Panc1 (cell line): ENCODE measurements around the gene TOP3A. TPM values are rescaled to one million over a fixed set of nuclear protein-coding genes. Genes with fewer than 3 reads are reported as not detected.

ENCODE experiments used
- ATAC-seq: fragments of 200-7000 bp; cut with Tn5 transposase; 2 replicates; pipeline ENCODE4 v1.9.1; 2020; ENCODE audit warnings: mild to moderate bottlenecking, moderate library complexity
- BruUV-seq: library from RNA; stranded (reverse); fragments of 400-500 nt; replicated peaks from 2 replicates; lab custom pipeline; 2021; lab: Mats Ljungman, UMichigan
- CTCF ChIA-PET: fragments of 300-600 bp; sonication (Branson Sonifier 250); formaldehyde crosslinking; loops from one replicate; lab custom pipeline; 2022; ENCODE audit warnings: antibody characterized with exemption; lab: Charles Lee
- POLR2A ChIA-PET: fragments of 300-600 bp; sonication (Branson Sonifier 250); formaldehyde crosslinking; loops from one replicate; lab custom pipeline; 2022; ENCODE audit warnings: antibody characterized with exemption; lab: Charles Lee
- DNase-seq: peaks from one replicate; pipeline ENCODE4 v3.0.0-alpha.2; 2010; ENCODE audit warnings: low read depth, low spot score
- H3K27ac ChIP-seq: 2 replicates; pipeline ENCODE4 v1.5.1; 2011; ENCODE audit warnings: mild to moderate bottlenecking, low read length, inconsistent platforms
- H3K27me3 ChIP-seq: fragments of 200-500 bp; sonication (Bioruptor generic); 2 replicates; pipeline ENCODE4 v1.6.0; 2014; ENCODE audit warnings: low read length, inconsistent platforms; ENCODE audit not compliant: control insufficient read depth, insufficient read depth
- H3K36me3 ChIP-seq: fragments of 200-500 bp; sonication (Bioruptor generic); 2 replicates; pipeline ENCODE4 v1.5.1; 2014; ENCODE audit warnings: inconsistent platforms, mild to moderate bottlenecking, low read length, moderate library complexity; ENCODE audit not compliant: control insufficient read depth, insufficient read depth
- H3K4me1 ChIP-seq: 2 replicates; pipeline ENCODE4 v1.5.1; 2011; ENCODE audit warnings: inconsistent platforms, mild to moderate bottlenecking, low read length, moderate library complexity; ENCODE audit not compliant: control insufficient read depth, insufficient read depth
- H3K4me3 ChIP-seq, 2 experiments: 2 replicates each; pipeline ENCODE4 v1.5.1; 2011 to 2012; ENCODE audit warnings: low read depth in 2 of 2, low read length in 2 of 2, mild to moderate bottlenecking in 2 of 2, inconsistent platforms in 1 of 2, moderate library complexity in 1 of 2
- H3K9me3 ChIP-seq: fragments of 200-500 bp; sonication (Bioruptor generic); 2 replicates; pipeline ENCODE4 v1.5.1; 2014; ENCODE audit warnings: low read depth, mild to moderate bottlenecking, inconsistent platforms, low read length, moderate library complexity; ENCODE audit not compliant: control insufficient read depth, insufficient read depth
- POLR2AphosphoS5 ChIP-seq: IDR thresholded peaks from 2 replicates; pipeline ENCODE4 v1.6.1; 2012; ENCODE audit warnings: mild to moderate bottlenecking, low read depth, low read length, moderate library complexity
- SIN3A ChIP-seq: IDR thresholded peaks from 2 replicates; pipeline ENCODE4 v1.6.1; 2012; ENCODE audit warnings: low read depth, mild to moderate bottlenecking, low read length, moderate library complexity, borderline replicate concordance; ENCODE audit not compliant: insufficient read depth
- TCF7L2 ChIP-seq: IDR thresholded peaks from 2 replicates; pipeline ENCODE4 v1.6.1; 2011; ENCODE audit warnings: mild to moderate bottlenecking, low read depth, low read length, inconsistent platforms
- in situ Hi-C: cut with HindIII; loops from 2 replicates; pipeline ENCODE4 v1.10.0; 2016; ENCODE audit warnings: low sequenced_read_pairs, low pct_unique_long_range_greater_than_20kb
- intact Hi-C: fragments of 100-400 bp; cut with micrococcal nuclease; formaldehyde crosslinking; loops from one replicate; pipeline ENCODE4 v1.10.0; 2022; ENCODE audit not compliant: unreplicated experiment
- total RNA-seq: library from RNA; stranded (reverse); gene quantifications from one replicate; pipeline ENCODE4 v1.2.1, GENCODE V29; 2021; ENCODE audit not compliant: unreplicated experiment
- TF ChIP-seq, protein P1 (sequence below): fragments of 450-650 bp; IDR thresholded peaks from 2 replicates; pipeline ENCODE4 v1.5.1; 2017; ENCODE audit warnings: mild to moderate bottlenecking
- TF ChIP-seq, protein P2 (sequence below), 2 experiments: IDR thresholded peaks; 2 replicates each; pipeline ENCODE4 v1.6.1; 2011 to 2012; ENCODE audit warnings: low read depth in 2 of 2, control low read depth in 1 of 2, low read length in 1 of 2, mild to moderate bottlenecking in 1 of 2, moderate library complexity in 1 of 2; ENCODE audit not compliant: insufficient read depth in 1 of 2

The TOP3A gene
- total RNA-seq, 1 experiment from 2014 or later: 49.3 TPM

DNA sequence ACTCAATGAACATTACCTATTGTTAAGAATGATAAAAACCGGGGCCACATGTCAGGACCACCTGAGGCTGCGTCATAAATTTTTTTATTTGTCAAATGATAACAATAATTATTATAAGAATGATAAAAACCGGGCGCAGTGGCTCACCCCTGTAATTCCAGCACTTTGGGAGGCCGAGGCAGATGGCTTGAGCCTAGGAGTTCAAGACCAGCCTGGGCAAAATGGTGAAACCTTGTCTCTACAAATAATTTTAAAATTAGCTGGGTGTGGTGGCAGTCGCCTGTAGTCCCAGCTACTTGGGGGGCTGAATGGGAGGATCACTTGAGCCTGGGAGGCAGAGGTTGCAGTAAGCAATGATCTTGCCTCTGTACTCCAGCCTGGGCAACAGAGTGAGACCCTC lies 49.4 kb upstream of the TOP3A start:
- intact Hi-C loops (no loop called here), in situ Hi-C loops (no loop called here)
- Histone ChIP-seq H3K9me3 (no peaks in the 10 kb centered on the region), H3K27ac (no peak overlapping the region), H3K4me1 (peaks cover 7% of the 10 kb centered on the region; the same call in 1 of the 2 replicates), H3K4me3 (no peak overlapping the region; a peak in 1 of 4 replicates), H3K27me3 (no peaks in the 10 kb centered on the region), H3K36me3 (no peaks in the 10 kb centered on the region)
- no peak for DNase-seq
- no peak for ATAC-seq
- no TSS peak for BruUV-seq
- ChIA-PET POLR2A (no interaction called here), CTCF (no interaction called here)
- TF ChIP-seq SIN3A (no peak), TCF7L2 (no peak), POLR2AphosphoS5 (no peak)
- TF ChIP-seq, protein P1, sequence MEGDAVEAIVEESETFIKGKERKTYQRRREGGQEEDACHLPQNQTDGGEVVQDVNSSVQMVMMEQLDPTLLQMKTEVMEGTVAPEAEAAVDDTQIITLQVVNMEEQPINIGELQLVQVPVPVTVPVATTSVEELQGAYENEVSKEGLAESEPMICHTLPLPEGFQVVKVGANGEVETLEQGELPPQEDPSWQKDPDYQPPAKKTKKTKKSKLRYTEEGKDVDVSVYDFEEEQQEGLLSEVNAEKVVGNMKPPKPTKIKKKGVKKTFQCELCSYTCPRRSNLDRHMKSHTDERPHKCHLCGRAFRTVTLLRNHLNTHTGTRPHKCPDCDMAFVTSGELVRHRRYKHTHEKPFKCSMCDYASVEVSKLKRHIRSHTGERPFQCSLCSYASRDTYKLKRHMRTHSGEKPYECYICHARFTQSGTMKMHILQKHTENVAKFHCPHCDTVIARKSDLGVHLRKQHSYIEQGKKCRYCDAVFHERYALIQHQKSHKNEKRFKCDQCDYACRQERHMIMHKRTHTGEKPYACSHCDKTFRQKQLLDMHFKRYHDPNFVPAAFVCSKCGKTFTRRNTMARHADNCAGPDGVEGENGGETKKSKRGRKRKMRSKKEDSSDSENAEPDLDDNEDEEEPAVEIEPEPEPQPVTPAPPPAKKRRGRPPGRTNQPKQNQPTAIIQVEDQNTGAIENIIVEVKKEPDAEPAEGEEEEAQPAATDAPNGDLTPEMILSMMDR: no peak
- TF ChIP-seq, protein P2, sequence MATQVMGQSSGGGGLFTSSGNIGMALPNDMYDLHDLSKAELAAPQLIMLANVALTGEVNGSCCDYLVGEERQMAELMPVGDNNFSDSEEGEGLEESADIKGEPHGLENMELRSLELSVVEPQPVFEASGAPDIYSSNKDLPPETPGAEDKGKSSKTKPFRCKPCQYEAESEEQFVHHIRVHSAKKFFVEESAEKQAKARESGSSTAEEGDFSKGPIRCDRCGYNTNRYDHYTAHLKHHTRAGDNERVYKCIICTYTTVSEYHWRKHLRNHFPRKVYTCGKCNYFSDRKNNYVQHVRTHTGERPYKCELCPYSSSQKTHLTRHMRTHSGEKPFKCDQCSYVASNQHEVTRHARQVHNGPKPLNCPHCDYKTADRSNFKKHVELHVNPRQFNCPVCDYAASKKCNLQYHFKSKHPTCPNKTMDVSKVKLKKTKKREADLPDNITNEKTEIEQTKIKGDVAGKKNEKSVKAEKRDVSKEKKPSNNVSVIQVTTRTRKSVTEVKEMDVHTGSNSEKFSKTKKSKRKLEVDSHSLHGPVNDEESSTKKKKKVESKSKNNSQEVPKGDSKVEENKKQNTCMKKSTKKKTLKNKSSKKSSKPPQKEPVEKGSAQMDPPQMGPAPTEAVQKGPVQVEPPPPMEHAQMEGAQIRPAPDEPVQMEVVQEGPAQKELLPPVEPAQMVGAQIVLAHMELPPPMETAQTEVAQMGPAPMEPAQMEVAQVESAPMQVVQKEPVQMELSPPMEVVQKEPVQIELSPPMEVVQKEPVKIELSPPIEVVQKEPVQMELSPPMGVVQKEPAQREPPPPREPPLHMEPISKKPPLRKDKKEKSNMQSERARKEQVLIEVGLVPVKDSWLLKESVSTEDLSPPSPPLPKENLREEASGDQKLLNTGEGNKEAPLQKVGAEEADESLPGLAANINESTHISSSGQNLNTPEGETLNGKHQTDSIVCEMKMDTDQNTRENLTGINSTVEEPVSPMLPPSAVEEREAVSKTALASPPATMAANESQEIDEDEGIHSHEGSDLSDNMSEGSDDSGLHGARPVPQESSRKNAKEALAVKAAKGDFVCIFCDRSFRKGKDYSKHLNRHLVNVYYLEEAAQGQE (IDR thresholded peaks at IDR 0.05; ENCODE audit: insufficient read depth in 1 of 2, low read depth in 2 of 2, low read length in 1 of 2): no peak

DNA sequence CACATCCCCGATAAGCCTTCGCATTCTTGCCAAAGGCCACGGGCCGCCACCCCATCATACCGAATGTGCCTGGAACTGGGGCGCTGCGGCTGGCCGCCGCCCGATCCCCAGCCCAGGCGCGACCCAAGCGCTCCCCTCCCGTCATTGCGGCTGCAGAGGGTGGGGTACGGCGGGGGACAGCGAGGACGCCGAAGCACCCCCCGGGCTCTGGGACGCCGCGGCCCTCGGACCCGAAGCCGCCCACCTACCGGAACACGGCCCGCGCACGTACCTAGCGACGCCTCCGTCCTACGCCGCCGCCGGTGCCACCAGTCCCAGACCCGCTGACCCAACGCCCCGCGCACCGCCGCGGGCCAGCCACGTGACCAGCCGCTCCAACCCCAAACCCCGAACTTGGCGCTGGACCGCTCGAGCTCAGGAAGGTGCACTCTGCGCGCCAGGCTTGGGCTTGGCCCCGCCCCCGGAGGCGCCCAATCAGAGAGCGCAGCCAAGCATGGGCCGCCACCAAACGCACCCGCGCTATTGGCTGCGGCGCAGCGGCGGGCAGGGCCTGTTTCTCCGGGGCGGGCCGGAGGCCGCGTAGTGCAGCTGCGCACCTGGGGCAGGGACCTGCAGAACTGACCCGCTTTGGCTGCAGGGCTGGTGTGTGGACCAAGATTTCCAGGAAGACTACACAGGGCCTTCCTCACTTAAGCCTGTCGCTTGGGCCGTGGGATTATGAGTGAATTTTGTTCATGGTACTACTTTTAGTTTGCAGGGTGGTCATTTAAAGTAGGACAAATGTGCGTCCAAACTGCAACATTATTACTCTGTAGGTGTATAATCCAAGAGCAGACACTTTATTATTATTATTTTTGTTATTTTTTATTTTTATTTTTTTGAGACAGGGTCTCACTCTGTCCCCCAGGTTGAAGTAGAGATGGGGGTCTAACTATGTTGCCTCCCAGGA lies 48.6 kb upstream of the TOP3A start, which contains the start of gene SHMT1:
Gene SHMT1 (minus strand): TSS at position 450 of the 949 bp plus-strand sequence. CDS start 7,569 bp downstream, outside the sequence.
- Histone ChIP-seq H3K27ac (peak within 1 kb of the TSS; percentile 72), H3K4me1 (peaks cover 7% of the 10 kb centered on the region; the same call in 1 of the 2 replicates), H3K36me3 (no peaks in the 10 kb centered on the region), H3K4me3 (peak within 1 kb of the TSS; percentile 73 to 79), H3K9me3 (no peaks in the 10 kb centered on the region), H3K27me3 (no peaks in the 10 kb centered on the region)
- in situ Hi-C loops (no loop called here), intact Hi-C loops (no loop called here)
- POLR2A ChIA-PET: no interaction called here
- peak; percentile 100 for ATAC-seq
- BruUV-seq: no TSS peak
- TF ChIP-seq, protein P1: no peak
- 0 out of 2 replicates have a peak, but pooled peaks have one; percentile 38 for TF ChIP-seq SIN3A
- CTCF ChIA-PET: no interaction called here
- DNase-seq: peak; percentile 45
